GM23338 (cell line): ENCODE results near the gene SORCS2. TPM values are rescaled to one million over a fixed set of nuclear protein-coding genes. Genes with fewer than 3 reads are reported as not detected.

ENCODE experiments used
- ATAC-seq: fragments of 200-7000 bp; cut with Tn5 transposase; 3 replicates; pipeline ENCODE4 v1.9.1; 2020
- DNase-seq: peaks from one replicate; pipeline ENCODE4 v3.0.0-alpha.2; 2015; ENCODE audit warnings: low spot score
- H2AFZ ChIP-seq: fragments of 200-600 bp; sonication (generic); 2 replicates; pipeline ENCODE4 v1.8.0; 2016; ENCODE audit warnings: antibody characterized with exemption, mild to moderate bottlenecking, moderate library complexity
- H3F3A ChIP-seq: fragments of 200-600 bp; sonication (generic); replicated peaks from 2 replicates; pipeline ENCODE4 v1.8.0; 2017; ENCODE audit warnings: antibody characterized with exemption, mixed run types, low read depth
- H3K27ac ChIP-seq: fragments of 200-600 bp; sonication (generic); 2 replicates; pipeline ENCODE4 v1.6.1; 2016; ENCODE audit warnings: low read depth
- H3K27me3 ChIP-seq: fragments of 200-600 bp; sonication (generic); 2 replicates; pipeline ENCODE4 v1.8.0; 2016; ENCODE audit warnings: mild to moderate bottlenecking, mixed run types, moderate library complexity; ENCODE audit not compliant: insufficient read depth
- H3K36me3 ChIP-seq: fragments of 200-600 bp; sonication (generic); 2 replicates; pipeline ENCODE4 v1.8.0; 2016; ENCODE audit warnings: mild to moderate bottlenecking; ENCODE audit not compliant: insufficient read depth
- H3K4me1 ChIP-seq: fragments of 200-600 bp; sonication (generic); 2 replicates; pipeline ENCODE4 v1.8.0; 2016; ENCODE audit warnings: mild to moderate bottlenecking, moderate library complexity; ENCODE audit not compliant: insufficient read depth
- H3K4me2 ChIP-seq: fragments of 200-600 bp; sonication (generic); 2 replicates; pipeline ENCODE4 v1.7.1; 2017; ENCODE audit warnings: mixed run types
- H3K4me3 ChIP-seq: fragments of 200-600 bp; sonication (generic); 2 replicates; pipeline ENCODE4 v1.6.1; 2016; ENCODE audit warnings: mixed run types
- H3K79me2 ChIP-seq: fragments of 200-600 bp; sonication (generic); replicated peaks from 2 replicates; pipeline ENCODE4 v1.8.0; 2017; ENCODE audit warnings: mild to moderate bottlenecking; ENCODE audit not compliant: insufficient read depth
- H3K9me2 ChIP-seq: fragments of 200-600 bp; sonication (generic); 2 replicates; pipeline ENCODE4 v1.8.0; 2017; ENCODE audit not compliant: insufficient read depth
- H4K20me1 ChIP-seq: fragments of 200-600 bp; sonication (generic); replicated peaks from 2 replicates; pipeline ENCODE4 v1.8.0; 2017; ENCODE audit warnings: mild to moderate bottlenecking; ENCODE audit not compliant: insufficient read depth
- H3K27ac Mint-ChIP-seq: 2 replicates; pipeline ENCODE4 v1.8.0; 2020; ENCODE audit warnings: inconsistent platforms, mild to moderate bottlenecking, moderate library complexity, mixed read lengths
- H3K27me3 Mint-ChIP-seq: 3 replicates; pipeline ENCODE4 v1.8.0; 2022; ENCODE audit warnings: low read depth, mild to moderate bottlenecking, moderate library complexity, mixed read lengths, inconsistent platforms; ENCODE audit not compliant: insufficient read depth, poor library complexity
- H3K36me3 Mint-ChIP-seq: 3 replicates; pipeline ENCODE4 v1.8.0; 2021; ENCODE audit warnings: low read depth, mild to moderate bottlenecking, inconsistent platforms, moderate library complexity, mixed read lengths
- H3K4me1 Mint-ChIP-seq: 3 replicates; pipeline ENCODE4 v1.8.0; 2020; ENCODE audit warnings: mild to moderate bottlenecking, inconsistent platforms, mixed read lengths
- H3K4me3 Mint-ChIP-seq: 3 replicates; pipeline ENCODE4 v1.8.0; 2021; ENCODE audit warnings: moderate library complexity, mild to moderate bottlenecking, inconsistent platforms, mixed read lengths
- H3K9me3 Mint-ChIP-seq: 3 replicates; pipeline ENCODE4 v1.8.0; 2020; ENCODE audit warnings: moderate library complexity, mild to moderate bottlenecking, inconsistent platforms, mixed read lengths
- EZH2 ChIP-seq: fragments of 200-600 bp; sonication (generic); IDR thresholded peaks from one replicate; pipeline ENCODE4 v1.8.0; 2017; ENCODE audit warnings: antibody characterized with exemption, mild to moderate bottlenecking, low read depth; ENCODE audit not compliant: unreplicated experiment
- JUNB ChIP-seq: IDR thresholded peaks from one replicate; pipeline ENCODE4 v1.6.1; 2016; ENCODE audit warnings: antibody characterized with exemption; ENCODE audit not compliant: unreplicated experiment
- POLR2AphosphoS5 ChIP-seq: IDR thresholded peaks from 2 replicates; pipeline ENCODE4 v1.6.1; 2016; ENCODE audit warnings: antibody characterized with exemption, low read depth
- ZNF114 ChIP-seq: fragments of 250-450 bp; sonication (Bioruptor Pico); IDR thresholded peaks from 2 replicates; pipeline ENCODE4 v1.5.0; 2020; ENCODE audit warnings: mild to moderate bottlenecking, moderate library complexity
- ZNF331 ChIP-seq: fragments of 250-450 bp; sonication (Bioruptor Pico); IDR thresholded peaks from 2 replicates; pipeline ENCODE4 v1.5.0; 2020; ENCODE audit warnings: low read depth, mild to moderate bottlenecking, moderate library complexity
- polyA plus RNA-seq: library from polyadenylated mRNA; unstranded; fragments of >200 nt; fragmentation: Nextera tagmentation; extraction: Ambion mirVana; gene quantifications from 2 replicates; pipeline ENCODE4 v1.2.1, GENCODE V29; 2016
- total RNA-seq: library from RNA; depleted of rRNA; stranded (reverse); fragments of >200 nt; shearing (Covaris generic); gene quantifications from 2 replicates; pipeline ENCODE4 v1.2.3, GENCODE V29; 2014
- TF ChIP-seq, protein P1 (sequence below): fragments of 250-450 bp; sonication (Bioruptor Pico); IDR thresholded peaks from 2 replicates; pipeline ENCODE4 v1.5.0; 2020; ENCODE audit warnings: mild to moderate bottlenecking, moderate library complexity
- TF ChIP-seq, protein P2 (sequence below), 2 experiments: fragments of 200-600 bp in 1 of 2; sonication (generic) in 1 of 2; conservative IDR thresholded peaks; 2 replicates each; pipeline versions ENCODE4 v1.5.1 to v1.6.1; 2016 to 2017; ENCODE audit warnings: antibody characterized with exemption in 2 of 2, low read depth in 2 of 2, mild to moderate bottlenecking in 2 of 2, moderate library complexity in 1 of 2
- TF ChIP-seq, protein P3 (sequence below): IDR thresholded peaks from 2 replicates; pipeline ENCODE4 v1.6.1; 2016; ENCODE audit warnings: antibody characterized with exemption

Gene SORCS2
- total and polyA plus RNA-seq, 2 experiments from 2014 or later: 0.47 to 2.4 TPM

DNA sequence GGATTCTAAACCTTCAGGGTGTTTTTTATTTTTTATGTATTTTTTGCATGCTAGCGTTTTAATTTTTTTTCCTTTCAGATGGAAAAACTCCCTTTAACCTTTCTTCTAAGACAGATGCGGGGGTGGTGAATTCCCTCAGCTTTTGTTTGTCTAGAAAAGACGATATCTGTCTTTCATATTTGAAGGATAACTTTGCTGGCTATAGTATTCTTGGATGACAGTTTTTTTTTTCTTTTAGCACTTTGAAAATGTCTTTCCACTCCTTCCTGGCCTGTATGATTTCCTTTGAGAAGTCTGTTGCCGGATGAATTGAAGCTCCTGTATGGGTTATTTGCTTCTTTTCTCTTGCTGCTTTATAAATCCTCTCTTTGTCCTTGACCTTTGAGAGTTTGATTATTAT is 215.8 kb downstream of the SORCS2 start:
- Mint-ChIP-seq H3K4me3 (no peak overlapping the region), H3K4me1 (no peaks in the 10 kb centered on the region), H3K9me3 (peaks cover 8% of the 10 kb centered on the region; the same call in 1 of the 3 replicates), H3K36me3 (no peaks in the 10 kb centered on the region), H3K27ac (no peak overlapping the region), H3K27me3 (peaks cover 25% of the 10 kb centered on the region)
- Histone ChIP-seq H4K20me1 (no peaks in the 10 kb centered on the region), H3K36me3 (no peaks in the 10 kb centered on the region), H2AFZ (no peak overlapping the region), H3K4me3 (no peak overlapping the region), H3K4me1 (no peaks in the 10 kb centered on the region), H3F3A (no peaks in the 10 kb centered on the region), H3K79me2 (no peaks in the 10 kb centered on the region), H3K9me2 (no peaks in the 10 kb centered on the region), H3K27me3 (peaks cover 20% of the 10 kb centered on the region), H3K4me2 (no peak overlapping the region), H3K27ac (no peak overlapping the region)
- ATAC-seq: no peak
- TF ChIP-seq, protein P1, sequence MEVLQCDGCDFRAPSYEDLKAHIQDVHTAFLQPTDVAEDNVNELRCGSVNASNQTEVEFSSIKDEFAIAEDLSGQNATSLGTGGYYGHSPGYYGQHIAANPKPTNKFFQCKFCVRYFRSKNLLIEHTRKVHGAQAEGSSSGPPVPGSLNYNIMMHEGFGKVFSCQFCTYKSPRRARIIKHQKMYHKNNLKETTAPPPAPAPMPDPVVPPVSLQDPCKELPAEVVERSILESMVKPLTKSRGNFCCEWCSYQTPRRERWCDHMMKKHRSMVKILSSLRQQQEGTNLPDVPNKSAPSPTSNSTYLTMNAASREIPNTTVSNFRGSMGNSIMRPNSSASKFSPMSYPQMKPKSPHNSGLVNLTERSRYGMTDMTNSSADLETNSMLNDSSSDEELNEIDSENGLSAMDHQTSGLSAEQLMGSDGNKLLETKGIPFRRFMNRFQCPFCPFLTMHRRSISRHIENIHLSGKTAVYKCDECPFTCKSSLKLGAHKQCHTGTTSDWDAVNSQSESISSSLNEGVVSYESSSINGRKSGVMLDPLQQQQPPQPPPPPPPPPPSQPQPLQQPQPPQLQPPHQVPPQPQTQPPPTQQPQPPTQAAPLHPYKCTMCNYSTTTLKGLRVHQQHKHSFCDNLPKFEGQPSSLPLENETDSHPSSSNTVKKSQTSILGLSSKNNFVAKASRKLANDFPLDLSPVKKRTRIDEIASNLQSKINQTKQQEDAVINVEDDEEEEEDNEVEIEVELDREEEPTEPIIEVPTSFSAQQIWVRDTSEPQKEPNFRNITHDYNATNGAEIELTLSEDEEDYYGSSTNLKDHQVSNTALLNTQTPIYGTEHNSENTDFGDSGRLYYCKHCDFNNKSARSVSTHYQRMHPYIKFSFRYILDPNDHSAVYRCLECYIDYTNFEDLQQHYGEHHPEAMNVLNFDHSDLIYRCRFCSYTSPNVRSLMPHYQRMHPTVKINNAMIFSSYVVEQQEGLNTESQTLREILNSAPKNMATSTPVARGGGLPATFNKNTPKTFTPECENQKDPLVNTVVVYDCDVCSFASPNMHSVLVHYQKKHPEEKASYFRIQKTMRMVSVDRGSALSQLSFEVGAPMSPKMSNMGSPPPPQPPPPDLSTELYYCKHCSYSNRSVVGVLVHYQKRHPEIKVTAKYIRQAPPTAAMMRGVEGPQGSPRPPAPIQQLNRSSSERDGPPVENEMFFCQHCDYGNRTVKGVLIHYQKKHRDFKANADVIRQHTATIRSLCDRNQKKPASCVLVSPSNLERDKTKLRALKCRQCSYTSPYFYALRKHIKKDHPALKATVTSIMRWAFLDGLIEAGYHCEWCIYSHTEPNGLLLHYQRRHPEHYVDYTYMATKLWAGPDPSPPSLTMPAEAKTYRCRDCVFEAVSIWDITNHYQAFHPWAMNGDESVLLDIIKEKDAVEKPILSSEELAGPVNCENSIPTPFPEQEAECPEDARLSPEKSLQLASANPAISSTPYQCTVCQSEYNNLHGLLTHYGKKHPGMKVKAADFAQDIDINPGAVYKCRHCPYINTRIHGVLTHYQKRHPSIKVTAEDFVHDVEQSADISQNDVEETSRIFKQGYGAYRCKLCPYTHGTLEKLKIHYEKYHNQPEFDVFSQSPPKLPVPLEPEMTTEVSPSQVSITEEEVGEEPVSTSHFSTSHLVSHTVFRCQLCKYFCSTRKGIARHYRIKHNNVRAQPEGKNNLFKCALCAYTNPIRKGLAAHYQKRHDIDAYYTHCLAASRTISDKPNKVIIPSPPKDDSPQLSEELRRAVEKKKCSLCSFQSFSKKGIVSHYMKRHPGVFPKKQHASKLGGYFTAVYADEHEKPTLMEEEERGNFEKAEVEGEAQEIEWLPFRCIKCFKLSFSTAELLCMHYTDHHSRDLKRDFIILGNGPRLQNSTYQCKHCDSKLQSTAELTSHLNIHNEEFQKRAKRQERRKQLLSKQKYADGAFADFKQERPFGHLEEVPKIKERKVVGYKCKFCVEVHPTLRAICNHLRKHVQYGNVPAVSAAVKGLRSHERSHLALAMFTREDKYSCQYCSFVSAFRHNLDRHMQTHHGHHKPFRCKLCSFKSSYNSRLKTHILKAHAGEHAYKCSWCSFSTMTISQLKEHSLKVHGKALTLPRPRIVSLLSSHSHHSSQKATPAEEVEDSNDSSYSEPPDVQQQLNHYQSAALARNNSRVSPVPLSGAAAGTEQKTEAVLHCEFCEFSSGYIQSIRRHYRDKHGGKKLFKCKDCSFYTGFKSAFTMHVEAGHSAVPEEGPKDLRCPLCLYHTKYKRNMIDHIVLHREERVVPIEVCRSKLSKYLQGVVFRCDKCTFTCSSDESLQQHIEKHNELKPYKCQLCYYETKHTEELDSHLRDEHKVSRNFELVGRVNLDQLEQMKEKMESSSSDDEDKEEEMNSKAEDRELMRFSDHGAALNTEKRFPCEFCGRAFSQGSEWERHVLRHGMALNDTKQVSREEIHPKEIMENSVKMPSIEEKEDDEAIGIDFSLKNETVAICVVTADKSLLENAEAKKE (CRISPR knock-in tag): no peak
- TF ChIP-seq EZH2: no peak
- no peak for DNase-seq

DNA sequence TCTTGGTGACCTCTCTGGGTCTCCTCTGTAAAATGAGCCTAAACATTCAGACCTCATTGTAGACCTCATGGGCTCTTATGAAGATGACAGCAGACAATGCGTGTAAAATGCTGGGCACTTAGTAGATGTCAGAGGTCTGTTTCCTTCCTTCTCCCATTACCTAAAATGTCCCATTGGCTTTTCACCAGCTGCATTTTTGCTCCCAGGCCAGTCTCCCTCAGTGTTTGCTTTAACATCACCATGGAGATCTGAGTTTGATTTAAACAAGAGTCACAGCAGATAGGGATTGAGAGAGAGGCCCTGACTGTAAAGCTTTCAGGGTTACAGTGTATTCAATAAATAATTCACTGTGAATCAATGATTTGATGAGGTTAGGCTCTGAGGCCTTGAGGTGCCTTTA is 218.1 kb downstream of the SORCS2 start:
- Histone ChIP-seq H2AFZ (no peak overlapping the region), H3K4me2 (no peak overlapping the region), H3K9me2 (no peaks in the 10 kb centered on the region), H4K20me1 (no peaks in the 10 kb centered on the region; the same call in 1 of the 2 replicates), H3K79me2 (no peaks in the 10 kb centered on the region), H3K4me3 (no peak overlapping the region), H3K36me3 (no peaks in the 10 kb centered on the region), H3F3A (no peaks in the 10 kb centered on the region), H3K27me3 (peaks cover 41% of the 10 kb centered on the region), H3K4me1 (peaks cover 14% of the 10 kb centered on the region; the same call in 1 of the 2 replicates), H3K27ac (no peak overlapping the region)
- ATAC-seq (no peak), DNase-seq (no peak)
- Mint-ChIP-seq H3K4me1 (peaks cover 19% of the 10 kb centered on the region), H3K36me3 (no peaks in the 10 kb centered on the region), H3K27me3 (peaks cover 44% of the 10 kb centered on the region), H3K4me3 (no peak overlapping the region), H3K27ac (no peak overlapping the region), H3K9me3 (peaks cover 8% of the 10 kb centered on the region; the same call in 1 of the 3 replicates)
- TF ChIP-seq ZNF331 (CRISPR knock-in tag) (no peak), POLR2AphosphoS5 (no peak), JUNB (no peak), ZNF114 (CRISPR knock-in tag) (no peak)
- TF ChIP-seq, protein P2, sequence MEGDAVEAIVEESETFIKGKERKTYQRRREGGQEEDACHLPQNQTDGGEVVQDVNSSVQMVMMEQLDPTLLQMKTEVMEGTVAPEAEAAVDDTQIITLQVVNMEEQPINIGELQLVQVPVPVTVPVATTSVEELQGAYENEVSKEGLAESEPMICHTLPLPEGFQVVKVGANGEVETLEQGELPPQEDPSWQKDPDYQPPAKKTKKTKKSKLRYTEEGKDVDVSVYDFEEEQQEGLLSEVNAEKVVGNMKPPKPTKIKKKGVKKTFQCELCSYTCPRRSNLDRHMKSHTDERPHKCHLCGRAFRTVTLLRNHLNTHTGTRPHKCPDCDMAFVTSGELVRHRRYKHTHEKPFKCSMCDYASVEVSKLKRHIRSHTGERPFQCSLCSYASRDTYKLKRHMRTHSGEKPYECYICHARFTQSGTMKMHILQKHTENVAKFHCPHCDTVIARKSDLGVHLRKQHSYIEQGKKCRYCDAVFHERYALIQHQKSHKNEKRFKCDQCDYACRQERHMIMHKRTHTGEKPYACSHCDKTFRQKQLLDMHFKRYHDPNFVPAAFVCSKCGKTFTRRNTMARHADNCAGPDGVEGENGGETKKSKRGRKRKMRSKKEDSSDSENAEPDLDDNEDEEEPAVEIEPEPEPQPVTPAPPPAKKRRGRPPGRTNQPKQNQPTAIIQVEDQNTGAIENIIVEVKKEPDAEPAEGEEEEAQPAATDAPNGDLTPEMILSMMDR (conservative IDR thresholded peaks at IDR 0.05; ENCODE audit: low read depth in 2 of 2): no peak
- TF ChIP-seq, protein P3, sequence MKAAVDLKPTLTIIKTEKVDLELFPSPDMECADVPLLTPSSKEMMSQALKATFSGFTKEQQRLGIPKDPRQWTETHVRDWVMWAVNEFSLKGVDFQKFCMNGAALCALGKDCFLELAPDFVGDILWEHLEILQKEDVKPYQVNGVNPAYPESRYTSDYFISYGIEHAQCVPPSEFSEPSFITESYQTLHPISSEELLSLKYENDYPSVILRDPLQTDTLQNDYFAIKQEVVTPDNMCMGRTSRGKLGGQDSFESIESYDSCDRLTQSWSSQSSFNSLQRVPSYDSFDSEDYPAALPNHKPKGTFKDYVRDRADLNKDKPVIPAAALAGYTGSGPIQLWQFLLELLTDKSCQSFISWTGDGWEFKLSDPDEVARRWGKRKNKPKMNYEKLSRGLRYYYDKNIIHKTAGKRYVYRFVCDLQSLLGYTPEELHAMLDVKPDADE: no peak
